HG02840 (cell line): Measurements from ENCODE around the gene CRY1.

ENCODE experiments used
- ATAC-seq: cut with Tn5 transposase; IDR thresholded peaks from one replicate; pipeline ENCODE4 v1.9.1; 2021; ENCODE audit warnings: mild to moderate bottlenecking, moderate library complexity, moderate number of reproducible peaks; ENCODE audit not compliant: unreplicated experiment, low FRiP score

The CRY1 gene

GRCh38 chr12:107093417-107094182 lies at the start of gene CRY1:
Gene CRY1 (minus strand): TSS chr12:107093549. CDS start chr12:107092961, 588 bp downstream.
- no peak for ATAC-seq

- no peak for ATAC-seq
These were observed 46.4 kb upstream of the CRY1 start for GRCh38 chr12:107139787-107140186.

- no peak for ATAC-seq
These were observed 45.6 kb upstream of the CRY1 start for GRCh38 chr12:107138990-107139389.

GRCh38 chr12:107135177-107135576 lies 41.8 kb upstream of the CRY1 start:
- no peak for ATAC-seq

GRCh38 chr12:107134558-107134957 lies 41.2 kb upstream of the CRY1 start:
- no peak for ATAC-seq

GRCh38 chr12:107133462-107133861 lies 40.1 kb upstream of the CRY1 start:
- ATAC-seq: no peak

GRCh38 chr12:107131832-107132616 lies 38.7 kb upstream of the CRY1 start:
- ATAC-seq: no peak

- no peak for ATAC-seq
These were observed 37.7 kb upstream of the CRY1 start for GRCh38 chr12:107130830-107131611.

GRCh38 chr12:107129315-107129930 lies 36.1 kb upstream of the CRY1 start:
- ATAC-seq: no peak

- no peak for ATAC-seq
These were observed 34.4 kb upstream of the CRY1 start for GRCh38 chr12:107127482-107128430.

- no peak for ATAC-seq
These were observed 33.6 kb upstream of the CRY1 start for GRCh38 chr12:107126796-107127481.

- no peak for ATAC-seq
These were observed 32.5 kb upstream of the CRY1 start for GRCh38 chr12:107125833-107126232.

GRCh38 chr12:107122452-107122958 lies 29.2 kb upstream of the CRY1 start:
- no peak for ATAC-seq

- no peak for ATAC-seq
These were observed 25.7 kb upstream of the CRY1 start for GRCh38 chr12:107119091-107119490.

- no peak for ATAC-seq
These were observed 25.3 kb upstream of the CRY1 start for GRCh38 chr12:107118624-107119023.

GRCh38 chr12:107115119-107115518 lies 21.8 kb upstream of the CRY1 start:
- ATAC-seq: no peak

GRCh38 chr12:107111314-107111713 lies 18.0 kb upstream of the CRY1 start:
- no peak for ATAC-seq
